Measurements from ENCODE around the gene FCRLB.

DNA sequence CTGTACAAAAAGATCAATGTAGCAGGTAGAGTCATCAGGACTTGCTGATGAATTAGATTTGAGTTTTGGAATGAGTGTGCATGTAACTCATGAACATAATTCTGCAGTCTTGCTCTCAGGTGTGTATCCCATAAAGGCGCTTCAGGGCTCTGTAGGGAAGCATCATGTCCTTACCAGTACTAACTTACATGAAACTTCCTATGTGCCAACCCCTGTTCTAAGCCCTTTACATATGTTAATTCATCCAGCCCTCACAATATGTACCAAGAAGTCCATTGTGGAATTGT is 2.1 kb upstream of the FCRLB start:
- TF ChIP-seq, protein P1, sequence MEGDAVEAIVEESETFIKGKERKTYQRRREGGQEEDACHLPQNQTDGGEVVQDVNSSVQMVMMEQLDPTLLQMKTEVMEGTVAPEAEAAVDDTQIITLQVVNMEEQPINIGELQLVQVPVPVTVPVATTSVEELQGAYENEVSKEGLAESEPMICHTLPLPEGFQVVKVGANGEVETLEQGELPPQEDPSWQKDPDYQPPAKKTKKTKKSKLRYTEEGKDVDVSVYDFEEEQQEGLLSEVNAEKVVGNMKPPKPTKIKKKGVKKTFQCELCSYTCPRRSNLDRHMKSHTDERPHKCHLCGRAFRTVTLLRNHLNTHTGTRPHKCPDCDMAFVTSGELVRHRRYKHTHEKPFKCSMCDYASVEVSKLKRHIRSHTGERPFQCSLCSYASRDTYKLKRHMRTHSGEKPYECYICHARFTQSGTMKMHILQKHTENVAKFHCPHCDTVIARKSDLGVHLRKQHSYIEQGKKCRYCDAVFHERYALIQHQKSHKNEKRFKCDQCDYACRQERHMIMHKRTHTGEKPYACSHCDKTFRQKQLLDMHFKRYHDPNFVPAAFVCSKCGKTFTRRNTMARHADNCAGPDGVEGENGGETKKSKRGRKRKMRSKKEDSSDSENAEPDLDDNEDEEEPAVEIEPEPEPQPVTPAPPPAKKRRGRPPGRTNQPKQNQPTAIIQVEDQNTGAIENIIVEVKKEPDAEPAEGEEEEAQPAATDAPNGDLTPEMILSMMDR (IDR thresholded peaks at IDR 0.05; ENCODE audit: insufficient read depth, low read length, poor library complexity, severe bottlenecking): no peak
- no peak for TF ChIP-seq EZH2phosphoT487 (conservative IDR thresholded peaks at IDR 0.05; ENCODE audit: low read length)
